ENCODE results near the gene TLE4. TPM values are rescaled to one million over a fixed set of nuclear protein-coding genes. Genes with fewer than 3 reads are reported as not detected.
A peak's percentile ranks its signal among the peaks of the same experiment; 100 is the strongest.

The TLE4 gene
- total RNA-seq, 3 donors from 2014 or later (not counting 1 experiment from before 2014, with no cell fraction given) = 214 to 240 (median 220) TPM

- Mint-ChIP-seq H3K4me1 (peaks cover 10% of the 10 kb centered on the region in 2 donors), H3K9me3 (no peaks in the 10 kb centered on the region), H3K4me3 (peak overlapping the region; percentile 59), H3K36me3 (peaks cover 2% of the 10 kb centered on the region), H3K27ac (peak overlapping the region in 1 of 2 donors; percentile 31), H3K27me3 (ENCODE audit: low read depth in 2 of 2) (peaks cover 4 to 17% of the 10 kb centered on the region in 2 donors)
- no peak overlapping the region for H3K27ac ChIP-seq (ENCODE audit: low read length)
- H3K27me3 ChIP-seq (ENCODE audit: control insufficient read depth, insufficient read depth, low read length) = peaks cover 7% of the 10 kb centered on the region
- intact Hi-C loops (cut with micrococcal nuclease) = no loop called here
- H3K4me3 ChIP-seq (ENCODE audit: low read length) = no peak overlapping the region
- H3K9me3 ChIP-seq (ENCODE audit: control insufficient read depth, insufficient read depth, low read length) = no peaks in the 10 kb centered on the region
- H3K4me1 ChIP-seq (ENCODE audit: control insufficient read depth, insufficient read depth, low read length) = peaks cover 10% of the 10 kb centered on the region
- TF ChIP-seq, protein P1, sequence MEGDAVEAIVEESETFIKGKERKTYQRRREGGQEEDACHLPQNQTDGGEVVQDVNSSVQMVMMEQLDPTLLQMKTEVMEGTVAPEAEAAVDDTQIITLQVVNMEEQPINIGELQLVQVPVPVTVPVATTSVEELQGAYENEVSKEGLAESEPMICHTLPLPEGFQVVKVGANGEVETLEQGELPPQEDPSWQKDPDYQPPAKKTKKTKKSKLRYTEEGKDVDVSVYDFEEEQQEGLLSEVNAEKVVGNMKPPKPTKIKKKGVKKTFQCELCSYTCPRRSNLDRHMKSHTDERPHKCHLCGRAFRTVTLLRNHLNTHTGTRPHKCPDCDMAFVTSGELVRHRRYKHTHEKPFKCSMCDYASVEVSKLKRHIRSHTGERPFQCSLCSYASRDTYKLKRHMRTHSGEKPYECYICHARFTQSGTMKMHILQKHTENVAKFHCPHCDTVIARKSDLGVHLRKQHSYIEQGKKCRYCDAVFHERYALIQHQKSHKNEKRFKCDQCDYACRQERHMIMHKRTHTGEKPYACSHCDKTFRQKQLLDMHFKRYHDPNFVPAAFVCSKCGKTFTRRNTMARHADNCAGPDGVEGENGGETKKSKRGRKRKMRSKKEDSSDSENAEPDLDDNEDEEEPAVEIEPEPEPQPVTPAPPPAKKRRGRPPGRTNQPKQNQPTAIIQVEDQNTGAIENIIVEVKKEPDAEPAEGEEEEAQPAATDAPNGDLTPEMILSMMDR (IDR thresholded peaks at IDR 0.05) = no peak
- ATAC-seq (no peak), DNase-seq (no peak)
- 76% methylated on average over 5 of the region's 7 CpGs for WGBS (ENCODE audit: insufficient coverage)
- H3K36me3 ChIP-seq (ENCODE audit: control insufficient read depth, insufficient read depth, low read length) = no peaks in the 10 kb centered on the region
These were observed 3.2 kb upstream of the TLE4 start for GRCh38 chr9:79568337-79569101.

DNA sequence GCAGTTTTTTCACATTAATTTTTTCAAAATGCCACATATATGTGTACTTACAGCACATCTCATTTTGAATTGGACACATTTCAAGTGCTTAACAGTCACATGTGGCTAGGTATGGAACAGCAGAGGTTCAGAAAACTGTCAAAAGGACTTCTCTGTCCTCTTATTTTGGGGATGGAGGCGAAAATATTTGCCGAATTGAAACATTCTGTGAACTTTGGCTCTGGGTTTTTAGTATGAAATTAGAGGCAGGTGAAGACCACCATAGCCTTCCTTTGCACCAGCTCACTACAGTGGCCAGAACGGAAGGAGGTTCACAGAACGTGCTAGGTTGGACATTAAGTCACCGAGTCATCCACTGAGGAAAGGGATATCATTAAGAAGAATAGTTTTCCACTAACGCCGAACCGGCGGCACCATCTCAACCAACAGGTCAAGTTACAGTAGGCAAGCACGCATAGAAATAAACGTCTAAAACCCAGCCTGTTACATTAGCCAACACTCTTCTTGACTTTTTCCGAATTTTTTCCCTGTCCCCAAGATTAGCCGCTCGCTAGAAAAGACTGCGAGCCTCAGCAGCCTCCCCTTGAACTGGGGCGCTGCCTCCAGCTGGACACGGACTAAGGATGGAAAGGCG is 1.8 kb upstream of the TLE4 start:
- Mint-ChIP-seq H3K4me1 (peaks cover 24% of the 10 kb centered on the region in 2 donors), H3K36me3 (peaks cover 7% of the 10 kb centered on the region), H3K9me3 (no peaks in the 10 kb centered on the region), H3K4me3 (peak overlapping the region; percentile 85), H3K27me3 (ENCODE audit: low read depth in 2 of 2) (peaks cover 4 to 17% of the 10 kb centered on the region in 2 donors), H3K27ac (peak overlapping the region in 1 of 2 donors; percentile 25)
- H3K36me3 ChIP-seq (ENCODE audit: control insufficient read depth, insufficient read depth, low read length) = no peaks in the 10 kb centered on the region
- intact Hi-C loops (cut with micrococcal nuclease) = loop anchor here (10.0 kb wide), 1 partner anchor 315 kb away; no protein-coding TSS in a partner anchor
- no peaks in the 10 kb centered on the region for H3K9me3 ChIP-seq (ENCODE audit: control insufficient read depth, insufficient read depth, low read length)
- peaks cover 7% of the 10 kb centered on the region for H3K27me3 ChIP-seq (ENCODE audit: control insufficient read depth, insufficient read depth, low read length)
- no peak for ATAC-seq
- TF ChIP-seq, protein P1 (IDR thresholded peaks at IDR 0.05) = no peak
- peaks cover 14% of the 10 kb centered on the region for H3K4me1 ChIP-seq (ENCODE audit: control insufficient read depth, insufficient read depth, low read length)
- WGBS (ENCODE audit: insufficient coverage) = 25% methylated on average over 18 of the region's 18 CpGs
- H3K4me3 ChIP-seq (ENCODE audit: low read length) = peak overlapping the region; percentile 88
- DNase-seq = no peak
- no peak overlapping the region for H3K27ac ChIP-seq (ENCODE audit: low read length)

DNA sequence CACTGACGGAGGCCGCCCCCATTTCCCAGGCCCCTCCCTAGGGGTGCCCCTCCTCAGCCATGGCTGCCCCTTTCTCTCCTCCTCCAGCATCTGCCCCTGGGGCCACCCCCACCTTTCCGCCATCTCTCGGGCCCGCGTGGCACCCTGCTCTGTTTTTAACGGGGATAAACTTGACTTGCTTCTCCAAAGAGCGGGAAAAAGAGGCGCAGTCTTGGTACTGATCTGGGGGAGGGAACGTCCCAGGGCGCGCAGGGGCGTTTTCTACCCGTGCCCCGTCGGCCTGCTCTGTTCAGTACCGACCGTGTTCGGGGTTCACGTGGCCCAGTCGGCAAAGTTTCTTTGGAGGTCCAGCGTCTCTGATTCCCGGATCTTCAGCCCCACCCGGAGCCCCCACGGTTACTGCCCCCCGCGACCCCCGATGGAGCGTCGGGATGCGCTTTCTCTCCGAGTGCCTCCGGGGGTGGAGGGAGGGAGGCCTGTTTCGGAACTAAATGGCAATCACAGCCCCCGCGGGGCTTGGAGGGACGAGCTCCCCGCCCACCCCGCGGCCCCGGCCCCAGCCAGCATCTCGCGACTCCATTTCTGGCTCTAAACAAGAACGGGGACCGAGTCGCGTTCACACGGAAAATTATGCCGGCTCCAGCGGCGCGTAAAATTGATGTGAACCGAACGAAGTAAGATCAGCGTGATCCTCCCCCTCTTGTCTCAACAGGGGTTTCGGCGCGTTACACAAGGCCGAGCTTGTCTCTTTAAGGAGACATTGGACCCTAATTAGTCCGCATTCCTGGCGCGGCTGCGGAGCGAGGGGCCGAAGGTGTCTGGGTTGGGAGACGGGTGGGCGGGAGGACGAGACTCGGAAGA is 1.1 kb upstream of the TLE4 start:
- H3K36me3 Mint-ChIP-seq = peaks cover 7% of the 10 kb centered on the region
- under 1% methylated on average over 67 of the region's 69 CpGs for WGBS (ENCODE audit: insufficient coverage)

More for the DNA sequence above, 1.1 kb upstream of the TLE4 start:
- H3K27me3 ChIP-seq (ENCODE audit: control insufficient read depth, insufficient read depth, low read length) = peaks cover 7% of the 10 kb centered on the region
- peaks cover 4 to 17% of the 10 kb centered on the region in 2 donors for H3K27me3 Mint-ChIP-seq (ENCODE audit: low read depth in 2 of 2)
- DNase-seq (peak; percentile 30 to 42), ATAC-seq (no peak)
- peaks cover 14% of the 10 kb centered on the region for H3K4me1 ChIP-seq (ENCODE audit: control insufficient read depth, insufficient read depth, low read length)
- peaks cover 1% of the 10 kb centered on the region for H3K36me3 ChIP-seq (ENCODE audit: control insufficient read depth, insufficient read depth, low read length)
- H3K9me3 ChIP-seq (ENCODE audit: control insufficient read depth, insufficient read depth, low read length) = no peaks in the 10 kb centered on the region
- no peaks in the 10 kb centered on the region for H3K9me3 Mint-ChIP-seq
- intact Hi-C loops (cut with micrococcal nuclease) = loop anchor here (1.0 to 10.0 kb wide), 3 partner anchors 54 to 314 kb away; no protein-coding TSS in a partner anchor
- peak overlapping the region; percentile 85 for H3K4me3 Mint-ChIP-seq
- peak overlapping the region in 1 of 2 donors; percentile 25 for H3K27ac Mint-ChIP-seq
- H3K4me3 ChIP-seq (ENCODE audit: low read length) = peak overlapping the region; percentile 88
- H3K27ac ChIP-seq (ENCODE audit: low read length) = peak overlapping the region; percentile 66
- TF ChIP-seq, protein P1 (IDR thresholded peaks at IDR 0.05) = no peak
- H3K4me1 Mint-ChIP-seq = peaks cover 28 to 29% of the 10 kb centered on the region in 2 donors

Data from natural killer cell (primary cell).